ENCODE measurements around the gene SAMD4A. TPM values are rescaled to one million over a fixed set of nuclear protein-coding genes. Genes with fewer than 3 reads are reported as not detected.

SAMD4A gene
- total and polyA plus RNA-seq, 2 donors = 1.7 to 2.8 TPM

DNA sequence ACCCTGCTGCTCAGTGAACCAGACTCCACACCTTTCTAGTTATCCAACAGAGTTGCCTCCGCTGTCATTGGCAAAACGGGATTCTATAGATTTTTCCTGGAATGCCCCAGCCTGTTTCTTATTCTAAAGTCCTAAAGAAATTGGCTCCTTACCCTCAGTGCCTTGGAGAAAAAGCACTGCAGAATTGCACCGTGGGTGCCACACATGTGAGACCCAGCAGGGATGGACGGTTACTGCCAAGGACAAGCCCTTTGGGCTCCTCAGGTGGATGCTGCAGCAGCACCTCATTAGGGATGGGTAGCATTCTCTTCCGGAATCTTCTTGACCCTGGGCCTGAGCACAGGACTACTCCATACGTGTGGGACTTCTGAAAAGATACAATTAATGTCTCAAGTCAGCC is 214.2 kb downstream of the SAMD4A start:
- peaks cover 0 to 6% of the 10 kb centered on the region in 2 donors for H3K4me1 ChIP-seq (ENCODE audit: control insufficient read depth in 2 of 2, insufficient read depth in 2 of 2, low read length in 2 of 2)
- H3K9me3 ChIP-seq (ENCODE audit: control insufficient read depth in 2 of 2, insufficient read depth in 1 of 2, low read length in 1 of 2) = no peaks in the 10 kb centered on the region
- H3K27me3 ChIP-seq (ENCODE audit: control insufficient read depth in 2 of 2, insufficient read depth in 1 of 2, low read length in 1 of 2) = peaks cover 0 to 4% of the 10 kb centered on the region in 2 donors
- H3K36me3 ChIP-seq (ENCODE audit: control insufficient read depth in 2 of 2, insufficient read depth in 2 of 2, low read length in 1 of 2) = no peaks in the 10 kb centered on the region
- DNase-seq (ENCODE audit: low read depth in 6 of 9, low spot score in 9 of 9) = no peak
- H3K4me3 ChIP-seq (ENCODE audit: low read length in 2 of 2) = no peak overlapping the region
- H3K27ac ChIP-seq (ENCODE audit: low read depth in 1 of 2, low read length in 1 of 2) = no peak overlapping the region
- WGBS = 91% methylated on average over 6 of the region's 6 CpGs

DNA sequence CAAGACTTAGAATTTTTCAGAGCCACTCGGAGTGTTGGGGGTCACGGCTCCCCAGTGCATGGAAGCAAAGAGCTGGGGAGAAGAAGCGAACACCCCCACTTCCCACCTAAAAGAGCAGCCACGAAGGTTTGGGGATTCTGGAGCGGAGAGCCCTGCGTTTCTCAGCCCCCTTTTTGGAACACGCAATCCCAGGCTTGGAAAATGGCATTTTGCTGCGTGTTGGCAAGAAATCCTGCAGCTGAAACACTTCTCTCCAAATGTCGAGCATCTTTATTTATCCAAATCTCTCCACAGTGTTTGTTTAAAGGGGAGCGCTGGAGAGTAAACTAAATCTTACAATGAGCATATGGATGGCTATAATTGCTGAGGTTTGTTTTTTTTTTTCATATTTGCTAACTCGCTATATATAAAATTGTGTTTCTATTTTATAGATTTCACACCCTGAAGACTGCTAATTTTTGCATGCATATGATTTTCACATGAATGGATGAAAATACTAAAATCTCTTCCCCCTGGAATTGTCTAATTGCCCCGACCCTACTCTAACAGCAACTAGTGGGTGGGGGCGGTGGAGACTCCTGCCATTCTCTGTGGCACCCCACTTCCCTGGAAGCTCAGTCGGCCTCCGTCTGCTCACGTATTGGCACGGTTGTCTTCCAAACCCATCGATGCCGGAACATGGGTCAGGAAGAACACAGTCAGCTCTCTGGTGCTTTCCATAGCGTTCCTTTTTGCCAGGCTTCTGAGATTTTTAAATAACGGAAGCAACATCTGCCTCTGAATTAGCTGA is 215.2 kb downstream of the SAMD4A start:
- no peak for DNase-seq (ENCODE audit: low read depth in 6 of 9, low spot score in 9 of 9)
- Histone ChIP-seq H3K36me3 (ENCODE audit: control insufficient read depth in 2 of 2, insufficient read depth in 2 of 2, low read length in 1 of 2) (no peaks in the 10 kb centered on the region), H3K4me1 (ENCODE audit: control insufficient read depth in 2 of 2, insufficient read depth in 2 of 2, low read length in 2 of 2) (peaks cover 0 to 6% of the 10 kb centered on the region in 2 donors), H3K9me3 (ENCODE audit: control insufficient read depth in 2 of 2, insufficient read depth in 1 of 2, low read length in 1 of 2) (no peaks in the 10 kb centered on the region), H3K4me3 (ENCODE audit: low read length in 2 of 2) (no peak overlapping the region), H3K27me3 (ENCODE audit: control insufficient read depth in 2 of 2, insufficient read depth in 1 of 2, low read length in 1 of 2) (no peaks in the 10 kb centered on the region), H3K27ac (ENCODE audit: low read depth in 1 of 2, low read length in 1 of 2) (no peak overlapping the region)
- 94% methylated on average over 21 of the region's 21 CpGs for WGBS

- Histone ChIP-seq H3K4me3 (ENCODE audit: low read length in 2 of 2) (no peak overlapping the region), H3K36me3 (ENCODE audit: control insufficient read depth in 2 of 2, insufficient read depth in 2 of 2, low read length in 1 of 2) (no peaks in the 10 kb centered on the region), H3K27me3 (ENCODE audit: control insufficient read depth in 2 of 2, insufficient read depth in 1 of 2, low read length in 1 of 2) (no peaks in the 10 kb centered on the region), H3K4me1 (ENCODE audit: control insufficient read depth in 2 of 2, insufficient read depth in 2 of 2, low read length in 2 of 2) (peaks cover 0 to 7% of the 10 kb centered on the region in 2 donors), H3K9me3 (ENCODE audit: control insufficient read depth in 2 of 2, insufficient read depth in 1 of 2, low read length in 1 of 2) (no peaks in the 10 kb centered on the region), H3K27ac (ENCODE audit: low read depth in 1 of 2, low read length in 1 of 2) (peak overlapping the region in 1 of 2 donors; percentile 31)
- WGBS = 82% methylated on average over 14 of the region's 14 CpGs
- DNase-seq (ENCODE audit: low read depth in 6 of 9, low spot score in 9 of 9) = peak in 1 of 9 donors; percentile 41
Observed at GRCh38 chr14:54782751-54783659, 216.1 kb downstream of the SAMD4A start.

DNA sequence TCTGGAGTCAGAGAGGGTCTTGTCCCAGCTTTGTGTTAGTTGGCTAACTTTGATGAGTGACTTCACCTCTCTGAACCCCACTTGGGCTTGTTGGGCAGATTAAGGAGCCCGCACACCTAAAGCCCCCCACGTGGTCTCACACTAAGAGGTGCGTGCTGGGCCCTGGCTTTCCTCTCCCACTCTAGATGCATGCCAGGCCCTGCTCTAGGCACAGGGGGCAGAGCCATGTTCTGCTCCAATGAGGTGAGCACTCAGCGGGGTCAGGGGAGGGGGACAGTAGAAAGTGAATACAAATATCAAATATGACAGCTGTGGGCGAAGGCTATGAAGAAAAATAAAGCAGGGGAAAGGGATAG is 216.7 kb downstream of the SAMD4A start:
- 96% methylated on average over 5 of the region's 5 CpGs for WGBS
- no peaks in the 10 kb centered on the region for H3K9me3 ChIP-seq (ENCODE audit: control insufficient read depth in 2 of 2, insufficient read depth in 1 of 2, low read length in 1 of 2)
- H3K4me1 ChIP-seq (ENCODE audit: control insufficient read depth in 2 of 2, insufficient read depth in 2 of 2, low read length in 2 of 2) = peaks cover 0 to 7% of the 10 kb centered on the region in 2 donors
- H3K27me3 ChIP-seq (ENCODE audit: control insufficient read depth in 2 of 2, insufficient read depth in 1 of 2, low read length in 1 of 2) = no peaks in the 10 kb centered on the region
- H3K36me3 ChIP-seq (ENCODE audit: control insufficient read depth in 2 of 2, insufficient read depth in 2 of 2, low read length in 1 of 2) = no peaks in the 10 kb centered on the region
- DNase-seq (ENCODE audit: low read depth in 6 of 9, low spot score in 9 of 9) = no peak
- no peak overlapping the region for H3K27ac ChIP-seq (ENCODE audit: low read depth in 1 of 2, low read length in 1 of 2)
- H3K4me3 ChIP-seq (ENCODE audit: low read length in 2 of 2) = no peak overlapping the region

DNA sequence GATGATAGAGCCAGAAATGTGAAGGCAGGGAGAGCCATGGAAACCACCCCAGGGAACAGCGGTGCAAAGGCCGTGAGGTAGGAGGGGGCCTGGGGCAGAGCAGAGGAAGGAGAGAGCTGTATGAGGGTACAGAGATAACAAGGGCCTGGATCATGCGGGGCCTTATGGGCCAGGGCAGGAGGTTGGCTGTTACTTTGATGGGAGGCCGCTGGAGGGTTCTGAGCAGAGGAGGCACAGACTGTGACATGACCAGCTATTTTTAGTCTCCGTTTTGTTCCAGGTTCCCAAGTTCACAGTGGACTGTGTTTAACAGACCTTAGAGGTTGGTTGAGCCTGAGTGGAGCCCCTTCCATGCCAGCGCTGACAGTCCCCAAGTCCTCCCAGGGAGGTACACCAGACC is 217.1 kb downstream of the SAMD4A start:
- Histone ChIP-seq H3K36me3 (ENCODE audit: control insufficient read depth in 2 of 2, insufficient read depth in 2 of 2, low read length in 1 of 2) (no peaks in the 10 kb centered on the region), H3K27me3 (ENCODE audit: control insufficient read depth in 2 of 2, insufficient read depth in 1 of 2, low read length in 1 of 2) (no peaks in the 10 kb centered on the region), H3K4me1 (ENCODE audit: control insufficient read depth in 2 of 2, insufficient read depth in 2 of 2, low read length in 2 of 2) (peaks cover 0 to 7% of the 10 kb centered on the region in 2 donors), H3K27ac (ENCODE audit: low read depth in 1 of 2, low read length in 1 of 2) (no peak overlapping the region), H3K4me3 (ENCODE audit: low read length in 2 of 2) (no peak overlapping the region), H3K9me3 (ENCODE audit: control insufficient read depth in 2 of 2, insufficient read depth in 1 of 2, low read length in 1 of 2) (no peaks in the 10 kb centered on the region)
- no peak for DNase-seq (ENCODE audit: low read depth in 6 of 9, low spot score in 9 of 9)
- WGBS = 98% methylated on average over 6 of the region's 6 CpGs

GRCh38 chr14:54784657-54785056 is 217.7 kb downstream of the SAMD4A start:
- Histone ChIP-seq H3K27me3 (ENCODE audit: control insufficient read depth in 2 of 2, insufficient read depth in 1 of 2, low read length in 1 of 2) (no peaks in the 10 kb centered on the region), H3K4me1 (ENCODE audit: control insufficient read depth in 2 of 2, insufficient read depth in 2 of 2, low read length in 2 of 2) (peaks cover 0 to 7% of the 10 kb centered on the region in 2 donors), H3K36me3 (ENCODE audit: control insufficient read depth in 2 of 2, insufficient read depth in 2 of 2, low read length in 1 of 2) (no peaks in the 10 kb centered on the region), H3K27ac (ENCODE audit: low read depth in 1 of 2, low read length in 1 of 2) (no peak overlapping the region), H3K4me3 (ENCODE audit: low read length in 2 of 2) (no peak overlapping the region), H3K9me3 (ENCODE audit: control insufficient read depth in 2 of 2, insufficient read depth in 1 of 2, low read length in 1 of 2) (no peaks in the 10 kb centered on the region)
- 97% methylated on average over 4 of the region's 4 CpGs for WGBS
- no peak for DNase-seq (ENCODE audit: low read depth in 6 of 9, low spot score in 9 of 9)

GRCh38 chr14:54785136-54785777 is 218.3 kb downstream of the SAMD4A start:
- Histone ChIP-seq H3K36me3 (ENCODE audit: control insufficient read depth in 2 of 2, insufficient read depth in 2 of 2, low read length in 1 of 2) (no peaks in the 10 kb centered on the region), H3K9me3 (ENCODE audit: control insufficient read depth in 2 of 2, insufficient read depth in 1 of 2, low read length in 1 of 2) (no peaks in the 10 kb centered on the region), H3K27me3 (ENCODE audit: control insufficient read depth in 2 of 2, insufficient read depth in 1 of 2, low read length in 1 of 2) (no peaks in the 10 kb centered on the region), H3K4me1 (ENCODE audit: control insufficient read depth in 2 of 2, insufficient read depth in 2 of 2, low read length in 2 of 2) (peaks cover 0 to 7% of the 10 kb centered on the region in 2 donors), H3K27ac (ENCODE audit: low read depth in 1 of 2, low read length in 1 of 2) (no peak overlapping the region), H3K4me3 (ENCODE audit: low read length in 2 of 2) (no peak overlapping the region)
- DNase-seq (ENCODE audit: low read depth in 6 of 9, low spot score in 9 of 9) = no peak
- 92% methylated on average over 8 of the region's 8 CpGs for WGBS

- no peak for DNase-seq (ENCODE audit: low read depth in 6 of 9, low spot score in 9 of 9)
- Histone ChIP-seq H3K27ac (ENCODE audit: low read depth in 1 of 2, low read length in 1 of 2) (no peak overlapping the region), H3K36me3 (ENCODE audit: control insufficient read depth in 2 of 2, insufficient read depth in 2 of 2, low read length in 1 of 2) (no peaks in the 10 kb centered on the region), H3K4me3 (ENCODE audit: low read length in 2 of 2) (no peak overlapping the region), H3K27me3 (ENCODE audit: control insufficient read depth in 2 of 2, insufficient read depth in 1 of 2, low read length in 1 of 2) (no peaks in the 10 kb centered on the region), H3K4me1 (ENCODE audit: control insufficient read depth in 2 of 2, insufficient read depth in 2 of 2, low read length in 2 of 2) (peaks cover 0 to 7% of the 10 kb centered on the region in 2 donors), H3K9me3 (ENCODE audit: control insufficient read depth in 2 of 2, insufficient read depth in 1 of 2, low read length in 1 of 2) (no peaks in the 10 kb centered on the region)
- 92% methylated on average over 5 of the region's 5 CpGs for WGBS
Observed at GRCh38 chr14:54785778-54786770, 219.1 kb downstream of the SAMD4A start.

Data from thymus (tissue), 11 donors.